A673 (cell line): ENCODE data around the gene FGF16. TPM values are rescaled to one million over a fixed set of nuclear protein-coding genes. Genes with fewer than 3 reads are reported as not detected.

ENCODE experiments used
- BruUV-seq: library from RNA; stranded (reverse); fragments of 400-500 nt; replicated peaks from 2 replicates; lab custom pipeline; 2021; lab: Mats Ljungman, UMichigan
- CTCF ChIA-PET: fragments of 300-600 bp; sonication (Branson Sonifier 250); formaldehyde crosslinking; loops from one replicate; lab custom pipeline; 2022; ENCODE audit warnings: antibody characterized with exemption; lab: Charles Lee
- POLR2A ChIA-PET: fragments of 300-600 bp; sonication (Branson Sonifier 250); formaldehyde crosslinking; loops from one replicate; lab custom pipeline; 2022; ENCODE audit warnings: antibody characterized with exemption; ENCODE audit not compliant: low non-redundant PET; lab: Charles Lee
- DNase-seq: peaks from one replicate; pipeline ENCODE4 v3.0.0-alpha.2; 2015; ENCODE audit warnings: low spot score
- H3K27ac ChIP-seq: fragments of 200-600 bp; sonication (generic); 2 replicates; pipeline ENCODE4 v1.5.1; 2016; ENCODE audit warnings: mixed run types, low read depth, mild to moderate bottlenecking, mixed read lengths, antibody characterized with exemption, low read length; ENCODE audit not compliant: poor library complexity, severe bottlenecking
- H3K27me3 ChIP-seq: fragments of 200-600 bp; sonication (generic); replicated peaks from 2 replicates; pipeline ENCODE4 v1.6.1; 2017; ENCODE audit warnings: mixed run types, low read depth, mild to moderate bottlenecking, mixed read lengths, antibody characterized with exemption, low read length; ENCODE audit not compliant: insufficient read depth, poor library complexity
- H3K36me3 ChIP-seq: fragments of 200-600 bp; sonication (generic); 2 replicates; pipeline ENCODE4 v1.6.1; 2016; ENCODE audit warnings: mixed run types, mild to moderate bottlenecking, mixed read lengths, antibody characterized with exemption, low read length; ENCODE audit not compliant: insufficient read depth, poor library complexity, severe bottlenecking
- H3K4me1 ChIP-seq: fragments of 200-600 bp; sonication (generic); 2 replicates; pipeline ENCODE4 v1.6.1; 2017; ENCODE audit warnings: mixed run types, mild to moderate bottlenecking, mixed read lengths, antibody characterized with exemption, low read length; ENCODE audit not compliant: insufficient read depth, poor library complexity, severe bottlenecking
- H3K4me3 ChIP-seq: fragments of 200-600 bp; sonication (generic); 2 replicates; pipeline ENCODE4 v1.5.1; 2016; ENCODE audit warnings: low read depth, mixed run types, mild to moderate bottlenecking, mixed read lengths, low read length; ENCODE audit not compliant: poor library complexity, severe bottlenecking
- H3K9me3 ChIP-seq: fragments of 200-600 bp; sonication (generic); 2 replicates; pipeline ENCODE4 v1.6.1; 2016; ENCODE audit warnings: mixed run types, low read depth, mild to moderate bottlenecking, mixed read lengths, antibody characterized with exemption, low read length; ENCODE audit not compliant: poor library complexity, severe bottlenecking
- EZH2 ChIP-seq: fragments of 200-600 bp; sonication (generic); IDR thresholded peaks from 2 replicates; pipeline ENCODE4 v1.6.1; 2017; ENCODE audit warnings: borderline replicate concordance, low read depth, mild to moderate bottlenecking, mixed read lengths, antibody characterized with exemption, low read length; ENCODE audit not compliant: poor library complexity, severe bottlenecking
- intact Hi-C: fragments of 100-400 bp; cut with micrococcal nuclease; formaldehyde crosslinking; loops from one replicate; pipeline ENCODE4 v1.10.0; 2022; ENCODE audit not compliant: unreplicated experiment
- total RNA-seq: library from RNA; stranded (reverse); gene quantifications from 2 replicates; pipeline ENCODE4 v1.2.3, GENCODE V29; 2021
- TF ChIP-seq, protein P1 (sequence below): fragments of 300-800, 200-600 bp; sonication (generic); conservative IDR thresholded peaks from 2 replicates; pipeline ENCODE4 v1.5.1; 2017; ENCODE audit warnings: low read depth, mild to moderate bottlenecking, antibody characterized with exemption, low read length, moderate library complexity, mixed read lengths

Gene FGF16
- total RNA-seq, 1 experiment from 2014 or later: not detected

DNA sequence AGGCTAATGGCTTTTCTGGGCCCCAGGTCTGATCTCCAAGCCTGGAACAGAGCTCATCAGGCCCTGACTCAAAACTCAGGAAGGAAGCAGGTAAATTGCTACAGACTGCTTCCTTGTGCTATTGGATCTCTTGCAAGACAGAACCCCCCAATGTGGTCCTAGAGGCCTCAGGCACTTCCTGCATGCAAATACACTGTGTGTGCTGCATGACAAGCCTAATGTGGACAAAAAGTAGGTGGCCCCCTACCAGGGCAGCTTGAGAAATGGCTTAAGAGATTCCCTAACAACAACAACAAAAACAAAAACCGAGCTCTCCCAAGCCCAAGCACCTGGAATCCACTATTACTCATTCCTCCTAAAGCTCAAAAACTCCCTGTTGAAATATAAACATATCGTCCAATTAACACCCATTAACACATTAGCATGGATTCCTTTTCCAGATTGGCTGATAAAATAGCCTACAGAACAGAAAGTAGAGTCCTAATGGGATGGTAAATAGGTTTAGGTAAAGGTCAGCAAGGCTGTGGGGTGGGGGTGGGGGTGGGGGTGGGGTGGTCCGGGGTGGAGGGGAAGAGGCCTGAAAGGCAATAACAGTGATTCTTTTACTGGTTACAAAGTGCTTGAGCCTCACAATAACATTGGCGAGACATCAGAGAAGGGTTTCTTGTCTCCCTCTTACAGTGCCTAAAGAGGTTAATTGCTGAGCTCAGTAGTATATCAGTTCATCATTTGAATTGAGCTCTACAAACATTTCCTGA, 24.1 kb upstream of the FGF16 start:
- TF ChIP-seq, protein P1, sequence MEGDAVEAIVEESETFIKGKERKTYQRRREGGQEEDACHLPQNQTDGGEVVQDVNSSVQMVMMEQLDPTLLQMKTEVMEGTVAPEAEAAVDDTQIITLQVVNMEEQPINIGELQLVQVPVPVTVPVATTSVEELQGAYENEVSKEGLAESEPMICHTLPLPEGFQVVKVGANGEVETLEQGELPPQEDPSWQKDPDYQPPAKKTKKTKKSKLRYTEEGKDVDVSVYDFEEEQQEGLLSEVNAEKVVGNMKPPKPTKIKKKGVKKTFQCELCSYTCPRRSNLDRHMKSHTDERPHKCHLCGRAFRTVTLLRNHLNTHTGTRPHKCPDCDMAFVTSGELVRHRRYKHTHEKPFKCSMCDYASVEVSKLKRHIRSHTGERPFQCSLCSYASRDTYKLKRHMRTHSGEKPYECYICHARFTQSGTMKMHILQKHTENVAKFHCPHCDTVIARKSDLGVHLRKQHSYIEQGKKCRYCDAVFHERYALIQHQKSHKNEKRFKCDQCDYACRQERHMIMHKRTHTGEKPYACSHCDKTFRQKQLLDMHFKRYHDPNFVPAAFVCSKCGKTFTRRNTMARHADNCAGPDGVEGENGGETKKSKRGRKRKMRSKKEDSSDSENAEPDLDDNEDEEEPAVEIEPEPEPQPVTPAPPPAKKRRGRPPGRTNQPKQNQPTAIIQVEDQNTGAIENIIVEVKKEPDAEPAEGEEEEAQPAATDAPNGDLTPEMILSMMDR: no peak
- no peak for TF ChIP-seq EZH2
- ChIA-PET POLR2A (no interaction called here), CTCF (no interaction called here)
- Histone ChIP-seq H3K4me1 (no peaks in the 10 kb centered on the region), H3K4me3 (no peak overlapping the region), H3K27ac (no peak overlapping the region), H3K9me3 (no peaks in the 10 kb centered on the region), H3K27me3 (no peaks in the 10 kb centered on the region), H3K36me3 (no peaks in the 10 kb centered on the region)
- no TSS peak for BruUV-seq
- no peak for DNase-seq
- intact Hi-C loops: no loop called here

DNA sequence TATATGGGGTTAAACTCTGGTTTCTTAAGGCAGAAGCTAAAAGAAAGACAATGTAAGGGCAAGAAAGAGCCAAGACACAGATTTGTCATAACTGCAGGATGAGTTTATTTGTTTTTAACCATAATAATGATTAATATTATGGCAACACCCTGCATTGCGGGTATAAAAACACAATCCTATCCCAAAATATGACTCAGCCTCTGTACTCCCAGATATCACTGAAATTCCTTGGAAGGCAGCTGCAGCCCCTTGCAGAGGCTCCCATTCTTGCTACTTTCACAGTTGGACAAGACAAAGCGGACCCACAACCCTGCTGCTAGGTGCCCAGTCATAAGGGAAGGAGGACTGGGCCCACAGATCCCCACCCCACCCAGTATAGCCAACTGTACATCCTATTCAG, 20.4 kb upstream of the FGF16 start:
- BruUV-seq: no TSS peak
- no peaks in the 10 kb centered on the region for H3K27me3 ChIP-seq
- CTCF ChIA-PET: no interaction called here
- no peaks in the 10 kb centered on the region for H3K9me3 ChIP-seq
- peaks cover 7% of the 10 kb centered on the region for H3K4me1 ChIP-seq
- POLR2A ChIA-PET: no interaction called here
- no peak overlapping the region for H3K4me3 ChIP-seq
- no peak overlapping the region for H3K27ac ChIP-seq
- intact Hi-C loops: no loop called here
- DNase-seq: no peak
- H3K36me3 ChIP-seq: no peaks in the 10 kb centered on the region
- no peak for TF ChIP-seq EZH2
- TF ChIP-seq, protein P1: no peak

GRCh38 chrX:77427611-77428010, 19.6 kb upstream of the FGF16 start:
- BruUV-seq: no TSS peak
- Histone ChIP-seq H3K4me1 (peaks cover 7% of the 10 kb centered on the region), H3K36me3 (no peaks in the 10 kb centered on the region), H3K27me3 (no peaks in the 10 kb centered on the region), H3K27ac (no peak overlapping the region), H3K4me3 (no peak overlapping the region), H3K9me3 (no peaks in the 10 kb centered on the region)
- intact Hi-C loops: no loop called here
- no peak for TF ChIP-seq EZH2
- TF ChIP-seq, protein P1: no peak
- CTCF ChIA-PET: no interaction called here
- POLR2A ChIA-PET: no interaction called here
- DNase-seq: no peak
